Activated CD4-positive, CD25-positive, alpha-beta regulatory T cell (primary cell): ENCODE data around the gene SLIT1.

Experiments used
- DNase-seq, 4 experiments: peaks; one replicate each; lab custom pipeline; 2025; lab: John Stamatoyannopoulos, UW

Gene SLIT1

GRCh38 chr10:97063271-97063982, 122.3 kb downstream of the SLIT1 start:
- DNase-seq, result no peak

- no peak for DNase-seq
Measured at GRCh38 chr10:97062456-97062855, 123.3 kb downstream of the SLIT1 start.

- DNase-seq, result no peak
Measured at GRCh38 chr10:97062046-97062445, 123.7 kb downstream of the SLIT1 start.

GRCh38 chr10:97061423-97061822, 124.3 kb downstream of the SLIT1 start:
- DNase-seq, result no peak

GRCh38 chr10:97060441-97061084, 125.2 kb downstream of the SLIT1 start:
- DNase-seq, result no peak

GRCh38 chr10:97059872-97060205, 125.9 kb downstream of the SLIT1 start:
- no peak for DNase-seq

GRCh38 chr10:97059006-97059871, 126.5 kb downstream of the SLIT1 start:
- DNase-seq, result no peak

GRCh38 chr10:97058521-97058920, 127.2 kb downstream of the SLIT1 start:
- DNase-seq, result no peak

GRCh38 chr10:97057491-97058235, 128.1 kb downstream of the SLIT1 start:
- no peak for DNase-seq

- DNase-seq, result no peak
Measured at GRCh38 chr10:97056003-97056630, 129.6 kb downstream of the SLIT1 start.

GRCh38 chr10:97053276-97053675, 132.5 kb downstream of the SLIT1 start:
- DNase-seq, result no peak

- DNase-seq, result no peak
Measured at GRCh38 chr10:97050956-97051496, 134.7 kb downstream of the SLIT1 start.

- no peak for DNase-seq
Measured at GRCh38 chr10:97050205-97050745, 135.5 kb downstream of the SLIT1 start.

- no peak for DNase-seq
Measured at GRCh38 chr10:97049670-97050069, 136.1 kb downstream of the SLIT1 start.

- no peak for DNase-seq
Measured at GRCh38 chr10:97048649-97049427, 136.9 kb downstream of the SLIT1 start.

GRCh38 chr10:97047788-97048187, 138.0 kb downstream of the SLIT1 start:
- no peak for DNase-seq

GRCh38 chr10:97047083-97047736, 138.5 kb downstream of the SLIT1 start:
- DNase-seq, result no peak

- DNase-seq, result no peak
Measured at GRCh38 chr10:97046456-97047082, 139.2 kb downstream of the SLIT1 start.

GRCh38 chr10:97043563-97043855, 142.2 kb downstream of the SLIT1 start:
- DNase-seq, result no peak
